ENCODE measurements around the gene RCAN2.

RCAN2 gene

GRCh38 chr6:46468403-46469010 is 22.7 kb downstream of the RCAN2 start:
- no peaks in the 10 kb centered on the region for H3K4me1 Mint-ChIP-seq (ENCODE audit: low read depth)
- H3K27ac Mint-ChIP-seq: no peak overlapping the region
- no peaks in the 10 kb centered on the region for H3K9me3 Mint-ChIP-seq (ENCODE audit: low read depth)
- H3K36me3 Mint-ChIP-seq: no peaks in the 10 kb centered on the region
- peaks cover 11% of the 10 kb centered on the region for H3K27me3 Mint-ChIP-seq
- H3K4me3 Mint-ChIP-seq: no peak overlapping the region

- Mint-ChIP-seq H3K27ac (no peak overlapping the region), H3K4me1 (ENCODE audit: low read depth) (no peaks in the 10 kb centered on the region), H3K27me3 (peaks cover 12% of the 10 kb centered on the region), H3K9me3 (ENCODE audit: low read depth) (no peaks in the 10 kb centered on the region), H3K4me3 (no peak overlapping the region), H3K36me3 (no peaks in the 10 kb centered on the region)
Measured at GRCh38 chr6:46466570-46466969, 24.7 kb downstream of the RCAN2 start.

GRCh38 chr6:46465294-46466165 is 25.7 kb downstream of the RCAN2 start:
- no peak overlapping the region for H3K27ac Mint-ChIP-seq
- no peaks in the 10 kb centered on the region for H3K4me1 Mint-ChIP-seq (ENCODE audit: low read depth)
- no peaks in the 10 kb centered on the region for H3K36me3 Mint-ChIP-seq
- no peak overlapping the region for H3K4me3 Mint-ChIP-seq
- H3K9me3 Mint-ChIP-seq (ENCODE audit: low read depth): no peaks in the 10 kb centered on the region
- H3K27me3 Mint-ChIP-seq: peaks cover 9% of the 10 kb centered on the region

DNA sequence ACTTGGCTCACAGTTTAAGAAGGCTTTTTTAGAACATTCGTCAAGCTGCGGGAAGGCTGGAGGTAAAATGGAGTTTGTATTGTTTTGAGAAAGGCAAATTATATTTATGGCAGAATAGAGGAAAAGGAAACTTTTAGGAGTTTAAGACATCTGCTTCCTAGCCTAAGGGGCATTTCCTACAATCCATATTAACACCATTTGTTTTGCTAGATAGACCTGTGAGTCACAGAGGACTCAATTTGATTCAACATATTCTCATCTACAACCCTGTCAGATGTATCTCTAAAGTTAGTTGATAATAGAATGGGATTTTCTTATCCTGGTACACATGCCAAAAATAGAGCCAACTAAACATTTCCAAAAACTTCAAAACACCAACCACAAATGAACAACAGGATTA is 35.0 kb downstream of the RCAN2 start:
- Mint-ChIP-seq H3K4me3 (no peak overlapping the region), H3K36me3 (no peaks in the 10 kb centered on the region), H3K27ac (no peak overlapping the region), H3K27me3 (peaks cover 19% of the 10 kb centered on the region), H3K9me3 (ENCODE audit: low read depth) (no peaks in the 10 kb centered on the region), H3K4me1 (ENCODE audit: low read depth) (no peaks in the 10 kb centered on the region)

DNA sequence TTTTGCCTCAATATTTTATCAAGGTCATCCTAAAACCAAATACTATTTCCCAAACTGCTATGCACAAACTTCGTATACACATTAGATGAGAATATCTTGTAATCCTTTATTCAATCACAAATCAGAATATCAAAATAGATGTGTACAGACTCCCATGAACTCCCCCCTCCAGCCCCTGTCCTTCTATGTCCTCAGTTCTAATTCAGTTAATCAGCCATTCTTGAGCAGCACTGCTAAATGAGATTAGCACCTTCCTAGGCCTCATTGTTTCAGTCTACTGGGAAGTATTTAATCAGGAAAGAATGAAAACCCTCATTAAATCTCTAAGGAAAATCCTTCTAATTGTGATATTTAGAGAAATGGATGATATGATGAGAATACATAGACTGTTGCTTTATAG is 36.6 kb downstream of the RCAN2 start:
- H3K36me3 Mint-ChIP-seq: no peaks in the 10 kb centered on the region
- peaks cover 4% of the 10 kb centered on the region for H3K9me3 Mint-ChIP-seq (ENCODE audit: low read depth)
- no peaks in the 10 kb centered on the region for H3K4me1 Mint-ChIP-seq (ENCODE audit: low read depth)
- no peak overlapping the region for H3K4me3 Mint-ChIP-seq
- H3K27ac Mint-ChIP-seq: no peak overlapping the region
- H3K27me3 Mint-ChIP-seq: peaks cover 18% of the 10 kb centered on the region

- H3K27me3 Mint-ChIP-seq: peaks cover 17% of the 10 kb centered on the region
- no peaks in the 10 kb centered on the region for H3K36me3 Mint-ChIP-seq
- H3K4me3 Mint-ChIP-seq: no peak overlapping the region
- H3K4me1 Mint-ChIP-seq (ENCODE audit: low read depth): no peaks in the 10 kb centered on the region
- peaks cover 5% of the 10 kb centered on the region for H3K9me3 Mint-ChIP-seq (ENCODE audit: low read depth)
- no peak overlapping the region for H3K27ac Mint-ChIP-seq
Measured at GRCh38 chr6:46453741-46454316, 37.4 kb downstream of the RCAN2 start.

GRCh38 chr6:46453216-46453615 is 38.0 kb downstream of the RCAN2 start:
- H3K9me3 Mint-ChIP-seq (ENCODE audit: low read depth): peaks cover 11% of the 10 kb centered on the region
- no peaks in the 10 kb centered on the region for H3K4me1 Mint-ChIP-seq (ENCODE audit: low read depth)
- no peak overlapping the region for H3K27ac Mint-ChIP-seq
- H3K36me3 Mint-ChIP-seq: no peaks in the 10 kb centered on the region
- H3K27me3 Mint-ChIP-seq: peaks cover 16% of the 10 kb centered on the region
- H3K4me3 Mint-ChIP-seq: no peak overlapping the region

GRCh38 chr6:46452312-46452917 is 38.8 kb downstream of the RCAN2 start:
- H3K27me3 Mint-ChIP-seq: peaks cover 14% of the 10 kb centered on the region
- H3K4me1 Mint-ChIP-seq (ENCODE audit: low read depth): no peaks in the 10 kb centered on the region
- peaks cover 15% of the 10 kb centered on the region for H3K9me3 Mint-ChIP-seq (ENCODE audit: low read depth)
- H3K4me3 Mint-ChIP-seq: no peak overlapping the region
- H3K27ac Mint-ChIP-seq: no peak overlapping the region
- H3K36me3 Mint-ChIP-seq: no peaks in the 10 kb centered on the region

- Mint-ChIP-seq H3K9me3 (ENCODE audit: low read depth) (peaks cover 15% of the 10 kb centered on the region), H3K4me3 (no peak overlapping the region), H3K4me1 (ENCODE audit: low read depth) (no peaks in the 10 kb centered on the region), H3K36me3 (no peaks in the 10 kb centered on the region), H3K27ac (no peak overlapping the region), H3K27me3 (peaks cover 14% of the 10 kb centered on the region)
Measured at GRCh38 chr6:46451343-46451742, 39.9 kb downstream of the RCAN2 start.

- H3K4me3 Mint-ChIP-seq: no peak overlapping the region
- H3K9me3 Mint-ChIP-seq (ENCODE audit: low read depth): peaks cover 11% of the 10 kb centered on the region
- no peak overlapping the region for H3K27ac Mint-ChIP-seq
- peaks cover 6% of the 10 kb centered on the region for H3K27me3 Mint-ChIP-seq
- H3K4me1 Mint-ChIP-seq (ENCODE audit: low read depth): no peaks in the 10 kb centered on the region
- H3K36me3 Mint-ChIP-seq: no peaks in the 10 kb centered on the region
Measured at GRCh38 chr6:46444772-46445454, 46.3 kb downstream of the RCAN2 start.

- Mint-ChIP-seq H3K27me3 (peaks cover 6% of the 10 kb centered on the region), H3K4me3 (no peak overlapping the region), H3K4me1 (ENCODE audit: low read depth) (no peaks in the 10 kb centered on the region), H3K9me3 (ENCODE audit: low read depth) (peaks cover 8% of the 10 kb centered on the region), H3K27ac (no peak overlapping the region), H3K36me3 (no peaks in the 10 kb centered on the region)
Measured at GRCh38 chr6:46443623-46444022, 47.6 kb downstream of the RCAN2 start.

- H3K4me3 Mint-ChIP-seq: no peak overlapping the region
- H3K27me3 Mint-ChIP-seq: peaks cover 7% of the 10 kb centered on the region
- H3K36me3 Mint-ChIP-seq: no peaks in the 10 kb centered on the region
- no peaks in the 10 kb centered on the region for H3K9me3 Mint-ChIP-seq (ENCODE audit: low read depth)
- no peaks in the 10 kb centered on the region for H3K4me1 Mint-ChIP-seq (ENCODE audit: low read depth)
- no peak overlapping the region for H3K27ac Mint-ChIP-seq
Measured at GRCh38 chr6:46440641-46441040, 50.6 kb downstream of the RCAN2 start.

- Mint-ChIP-seq H3K9me3 (ENCODE audit: low read depth) (no peaks in the 10 kb centered on the region), H3K4me3 (no peak overlapping the region), H3K36me3 (no peaks in the 10 kb centered on the region), H3K27ac (no peak overlapping the region), H3K4me1 (ENCODE audit: low read depth) (no peaks in the 10 kb centered on the region), H3K27me3 (peaks cover 7% of the 10 kb centered on the region)
Measured at GRCh38 chr6:46440141-46440540, 51.1 kb downstream of the RCAN2 start.

- Mint-ChIP-seq H3K27me3 (peaks cover 4% of the 10 kb centered on the region), H3K9me3 (ENCODE audit: low read depth) (no peaks in the 10 kb centered on the region), H3K36me3 (no peaks in the 10 kb centered on the region), H3K4me1 (ENCODE audit: low read depth) (no peaks in the 10 kb centered on the region), H3K27ac (no peak overlapping the region), H3K4me3 (no peak overlapping the region)
Measured at GRCh38 chr6:46438245-46438644, 53.0 kb downstream of the RCAN2 start.

Measured in activated naive CD8-positive, alpha-beta T cell (primary cell).